ENCODE measurements around the gene BARHL1. TPM values are rescaled to one million over a fixed set of nuclear protein-coding genes. Genes with fewer than 3 reads are reported as not detected.

Gene BARHL1
- total and polyA plus RNA-seq, 2 donors (not counting 1 experiment from before 2014, with no cell fraction given) = not detected

- H3K27ac ChIP-seq (ENCODE audit: insufficient read depth, low read length) = no peak overlapping the region
- no peaks in the 10 kb centered on the region for H4K20me1 ChIP-seq (ENCODE audit: control insufficient read depth, extremely low read depth, insufficient read depth, low read length)
- no peak overlapping the region for H3K4me3 ChIP-seq (replicated peaks in 1 of 4; ENCODE audit: control extremely low read depth in 1 of 4, insufficient read depth in 1 of 4, low read depth in 3 of 4, low read length in 4 of 4)
- no peak overlapping the region for H3K4me2 ChIP-seq (ENCODE audit: extremely low read depth, insufficient read depth, low read length)
- no peaks in the 10 kb centered on the region for H3K4me1 ChIP-seq (ENCODE audit: control insufficient read depth, extremely low read depth, insufficient read depth, low read length)
- DNase-seq (ENCODE audit: low read depth in 2 of 2) = no peak
- no peaks in the 10 kb centered on the region for H3K79me2 ChIP-seq (ENCODE audit: control insufficient read depth, insufficient read depth, low read length)
- H2AFZ ChIP-seq (ENCODE audit: low read length) = no peak overlapping the region
- H3K9me3 ChIP-seq (ENCODE audit: control insufficient read depth, insufficient read depth, low read depth, low read length) = no peaks in the 10 kb centered on the region
- TF ChIP-seq CTCF (conservative IDR thresholded peaks at IDR 0.05 in 1 of 2, IDR thresholded peaks at IDR 0.05 in 1 of 2; ENCODE audit: low read depth in 1 of 2, low read length in 2 of 2) (no peak), EZH2 (IDR thresholded peaks at IDR 0.05; ENCODE audit: low read length, missing control alignments) (no peak)
- no peaks in the 10 kb centered on the region for H3K27me3 ChIP-seq (ENCODE audit: control insufficient read depth, insufficient read depth, low read length)
- H3K9ac ChIP-seq (ENCODE audit: insufficient read depth, low read length) = no peak overlapping the region
- no peaks in the 10 kb centered on the region for H3K36me3 ChIP-seq (ENCODE audit: control insufficient read depth, insufficient read depth, low read length)
Observed at GRCh38 chr9:132537352-132537751, 45.1 kb upstream of the BARHL1 start.

- no peak overlapping the region for H2AFZ ChIP-seq (ENCODE audit: low read length)
- no peaks in the 10 kb centered on the region for H4K20me1 ChIP-seq (ENCODE audit: control insufficient read depth, extremely low read depth, insufficient read depth, low read length)
- H3K27ac ChIP-seq (ENCODE audit: insufficient read depth, low read length) = no peak overlapping the region
- no peaks in the 10 kb centered on the region for H3K27me3 ChIP-seq (ENCODE audit: control insufficient read depth, insufficient read depth, low read length)
- no peaks in the 10 kb centered on the region for H3K4me1 ChIP-seq (ENCODE audit: control insufficient read depth, extremely low read depth, insufficient read depth, low read length)
- no peaks in the 10 kb centered on the region for H3K79me2 ChIP-seq (ENCODE audit: control insufficient read depth, insufficient read depth, low read length)
- H3K9ac ChIP-seq (ENCODE audit: insufficient read depth, low read length) = no peak overlapping the region
- no peak overlapping the region for H3K4me2 ChIP-seq (ENCODE audit: extremely low read depth, insufficient read depth, low read length)
- no peaks in the 10 kb centered on the region for H3K9me3 ChIP-seq (ENCODE audit: control insufficient read depth, insufficient read depth, low read depth, low read length)
- TF ChIP-seq EZH2 (IDR thresholded peaks at IDR 0.05; ENCODE audit: low read length, missing control alignments) (no peak), CTCF (conservative IDR thresholded peaks at IDR 0.05 in 1 of 2, IDR thresholded peaks at IDR 0.05 in 1 of 2; ENCODE audit: low read depth in 1 of 2, low read length in 2 of 2) (no peak)
- no peak overlapping the region for H3K4me3 ChIP-seq (replicated peaks in 1 of 4; ENCODE audit: control extremely low read depth in 1 of 4, insufficient read depth in 1 of 4, low read depth in 3 of 4, low read length in 4 of 4)
- DNase-seq (ENCODE audit: low read depth in 2 of 2) = no peak
- no peaks in the 10 kb centered on the region for H3K36me3 ChIP-seq (ENCODE audit: control insufficient read depth, insufficient read depth, low read length)
Observed at GRCh38 chr9:132538071-132538470, 44.3 kb upstream of the BARHL1 start.

GRCh38 chr9:132539096-132539495 lies 43.3 kb upstream of the BARHL1 start:
- Histone ChIP-seq H4K20me1 (ENCODE audit: control insufficient read depth, extremely low read depth, insufficient read depth, low read length) (no peaks in the 10 kb centered on the region), H3K27me3 (ENCODE audit: control insufficient read depth, insufficient read depth, low read length) (no peaks in the 10 kb centered on the region), H3K4me3 (replicated peaks in 1 of 4; ENCODE audit: control extremely low read depth in 1 of 4, insufficient read depth in 1 of 4, low read depth in 3 of 4, low read length in 4 of 4) (no peak overlapping the region), H3K4me1 (ENCODE audit: control insufficient read depth, extremely low read depth, insufficient read depth, low read length) (no peaks in the 10 kb centered on the region), H2AFZ (ENCODE audit: low read length) (no peak overlapping the region), H3K9ac (ENCODE audit: insufficient read depth, low read length) (no peak overlapping the region), H3K36me3 (ENCODE audit: control insufficient read depth, insufficient read depth, low read length) (no peaks in the 10 kb centered on the region), H3K4me2 (ENCODE audit: extremely low read depth, insufficient read depth, low read length) (no peak overlapping the region), H3K9me3 (ENCODE audit: control insufficient read depth, insufficient read depth, low read depth, low read length) (no peaks in the 10 kb centered on the region), H3K27ac (ENCODE audit: insufficient read depth, low read length) (no peak overlapping the region), H3K79me2 (ENCODE audit: control insufficient read depth, insufficient read depth, low read length) (no peaks in the 10 kb centered on the region)
- TF ChIP-seq EZH2 (IDR thresholded peaks at IDR 0.05; ENCODE audit: low read length, missing control alignments) = no peak
- no peak for TF ChIP-seq CTCF (conservative IDR thresholded peaks at IDR 0.05 in 1 of 2, IDR thresholded peaks at IDR 0.05 in 1 of 2; ENCODE audit: low read depth in 1 of 2, low read length in 2 of 2)
- no peak for DNase-seq (ENCODE audit: low read depth in 2 of 2)

All from fibroblast of lung (primary cell).